ENCODE data around the gene ZNF511.

ZNF511 gene

DNA sequence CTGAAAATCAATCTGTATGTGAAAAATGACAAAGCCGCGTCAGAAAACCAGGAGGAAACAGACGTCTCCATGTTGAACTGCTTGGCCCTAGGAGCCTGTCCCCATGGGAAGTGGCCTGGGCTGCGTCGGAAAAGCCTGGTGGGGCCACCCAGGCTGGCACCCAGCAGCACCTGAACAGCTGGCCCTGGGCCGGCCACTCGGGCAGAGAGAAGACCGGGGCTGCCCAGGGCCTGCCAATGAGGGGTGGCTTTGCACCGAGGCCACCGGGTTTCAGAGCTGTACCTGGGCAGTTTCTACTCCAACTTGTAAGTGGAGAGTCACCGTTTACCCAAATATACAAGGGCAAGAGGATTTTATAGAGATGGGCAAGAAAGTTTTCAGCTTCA is 50.2 kb downstream of the ZNF511 start:
- no peak for DNase-seq (ENCODE audit: low read depth)
- TF ChIP-seq, protein P1, sequence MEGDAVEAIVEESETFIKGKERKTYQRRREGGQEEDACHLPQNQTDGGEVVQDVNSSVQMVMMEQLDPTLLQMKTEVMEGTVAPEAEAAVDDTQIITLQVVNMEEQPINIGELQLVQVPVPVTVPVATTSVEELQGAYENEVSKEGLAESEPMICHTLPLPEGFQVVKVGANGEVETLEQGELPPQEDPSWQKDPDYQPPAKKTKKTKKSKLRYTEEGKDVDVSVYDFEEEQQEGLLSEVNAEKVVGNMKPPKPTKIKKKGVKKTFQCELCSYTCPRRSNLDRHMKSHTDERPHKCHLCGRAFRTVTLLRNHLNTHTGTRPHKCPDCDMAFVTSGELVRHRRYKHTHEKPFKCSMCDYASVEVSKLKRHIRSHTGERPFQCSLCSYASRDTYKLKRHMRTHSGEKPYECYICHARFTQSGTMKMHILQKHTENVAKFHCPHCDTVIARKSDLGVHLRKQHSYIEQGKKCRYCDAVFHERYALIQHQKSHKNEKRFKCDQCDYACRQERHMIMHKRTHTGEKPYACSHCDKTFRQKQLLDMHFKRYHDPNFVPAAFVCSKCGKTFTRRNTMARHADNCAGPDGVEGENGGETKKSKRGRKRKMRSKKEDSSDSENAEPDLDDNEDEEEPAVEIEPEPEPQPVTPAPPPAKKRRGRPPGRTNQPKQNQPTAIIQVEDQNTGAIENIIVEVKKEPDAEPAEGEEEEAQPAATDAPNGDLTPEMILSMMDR (IDR thresholded peaks at IDR 0.05; ENCODE audit: low read depth, low read length, missing control alignments): no peak
- H3K4me3 ChIP-seq (ENCODE audit: low read depth, low read length): no peak overlapping the region

DNA sequence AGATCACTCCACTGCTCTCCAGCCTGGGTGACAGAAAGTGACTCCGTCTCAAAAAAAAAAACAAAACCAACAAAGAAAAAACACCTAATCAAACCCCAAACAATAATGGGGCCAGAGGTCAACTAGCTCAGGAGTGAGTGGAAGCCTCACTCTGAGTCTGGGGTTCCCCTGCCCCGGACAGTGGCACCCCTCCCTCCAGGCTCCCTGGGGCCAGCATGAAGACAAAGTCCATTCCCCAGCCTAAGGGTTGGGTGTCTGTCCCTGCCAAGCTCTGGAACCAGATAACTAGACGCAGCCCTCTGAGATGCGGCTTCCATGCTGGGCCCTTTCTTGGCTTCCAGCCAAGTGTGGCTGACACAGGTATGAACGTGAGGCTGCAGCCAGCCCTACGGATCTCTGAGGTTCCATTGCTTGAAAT is 50.8 kb downstream of the ZNF511 start:
- no peak for DNase-seq (ENCODE audit: low read depth)
- TF ChIP-seq, protein P1 (IDR thresholded peaks at IDR 0.05; ENCODE audit: low read depth, low read length, missing control alignments): no peak
- no peak overlapping the region for H3K4me3 ChIP-seq (ENCODE audit: low read depth, low read length)

DNA sequence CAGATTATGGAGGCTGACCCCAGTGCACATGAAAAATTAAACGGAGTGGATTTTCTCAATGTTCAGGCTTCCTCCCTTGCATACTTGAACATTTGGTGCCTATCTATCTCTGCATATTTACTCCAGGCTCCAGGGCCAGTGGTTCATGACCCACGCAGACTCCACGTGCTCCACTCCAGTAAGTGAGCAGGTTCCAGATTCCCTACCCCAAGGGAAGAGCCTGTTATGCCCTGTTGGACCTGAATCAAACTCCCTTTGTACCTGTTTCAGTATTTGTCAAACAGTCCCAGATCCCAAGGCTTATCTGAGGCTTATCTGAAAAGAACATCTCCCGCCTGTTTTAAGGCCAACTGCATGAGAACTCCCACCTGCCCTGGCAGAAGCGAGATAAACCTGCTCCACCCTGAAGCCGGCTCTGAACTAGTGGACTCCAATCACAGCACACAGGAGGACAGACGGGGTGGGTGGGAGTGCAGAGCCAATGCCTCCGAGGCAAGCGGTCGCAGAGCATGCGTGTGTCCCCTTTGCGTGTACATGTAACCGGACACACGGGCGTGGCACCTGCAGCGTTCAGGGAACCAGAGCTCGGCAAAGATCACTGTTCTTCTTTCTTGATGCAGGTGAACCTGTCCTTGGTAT is 51.4 kb downstream of the ZNF511 start:
- TF ChIP-seq, protein P1 (IDR thresholded peaks at IDR 0.05; ENCODE audit: low read depth, low read length, missing control alignments): no peak
- DNase-seq (ENCODE audit: low read depth): no peak
- H3K4me3 ChIP-seq (ENCODE audit: low read depth, low read length): no peak overlapping the region

DNA sequence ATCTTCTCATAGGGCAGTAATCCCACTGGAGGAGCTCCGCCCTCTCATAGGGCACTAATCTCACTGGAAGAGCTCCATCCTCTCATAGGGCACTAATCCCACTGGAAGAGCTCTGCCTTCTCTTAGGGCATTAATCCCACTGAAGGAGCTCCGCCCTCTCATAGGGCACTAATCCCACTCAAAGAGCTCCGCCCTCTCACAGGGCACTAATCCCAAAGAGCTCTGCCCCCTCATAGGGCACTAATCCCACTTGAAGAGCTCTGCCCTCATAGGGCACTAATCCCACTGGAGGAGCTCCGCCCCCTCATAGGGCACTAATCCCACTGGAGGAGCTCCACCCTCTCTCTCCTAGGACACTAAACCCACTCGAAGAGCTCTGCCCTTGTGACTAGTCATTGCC is 52.5 kb downstream of the ZNF511 start:
- DNase-seq (ENCODE audit: low read depth): no peak
- TF ChIP-seq, protein P1 (IDR thresholded peaks at IDR 0.05; ENCODE audit: low read depth, low read length, missing control alignments): no peak
- H3K4me3 ChIP-seq (ENCODE audit: low read depth, low read length): no peak overlapping the region

DNA sequence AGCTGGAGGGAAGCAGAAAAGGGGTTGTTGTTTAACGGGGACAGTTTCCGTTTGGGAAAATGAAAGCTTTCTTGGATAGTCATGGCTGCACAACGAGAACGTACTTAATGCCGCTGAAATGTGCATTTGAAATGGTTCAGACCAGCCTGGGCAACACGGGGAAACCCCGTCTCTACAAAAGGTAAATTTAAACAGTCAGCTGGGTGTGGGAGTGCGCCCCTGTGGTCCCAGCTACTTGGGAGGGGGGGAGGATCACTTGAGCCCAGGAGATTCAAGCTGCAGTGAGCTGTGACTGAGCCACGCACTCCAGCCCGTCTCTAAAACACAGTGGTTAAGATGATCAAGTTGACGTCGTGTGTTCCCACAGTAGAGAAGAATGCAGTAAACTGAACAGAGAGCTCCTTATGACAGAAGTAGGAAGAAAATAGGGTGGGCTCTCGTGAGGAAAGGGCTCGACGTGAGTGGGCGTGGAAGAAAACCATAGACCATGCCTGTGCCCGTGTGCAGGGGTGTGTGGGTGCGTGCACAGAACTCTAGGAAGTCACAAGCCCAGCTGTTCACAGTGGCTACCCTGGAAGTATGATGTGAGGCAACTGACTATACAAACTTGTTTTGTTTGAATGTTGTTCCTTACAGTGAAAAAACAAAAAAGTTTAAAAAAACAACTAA is 53.2 kb downstream of the ZNF511 start:
- DNase-seq (ENCODE audit: low read depth): no peak
- no peak overlapping the region for H3K4me3 ChIP-seq (ENCODE audit: low read depth, low read length)

More for the DNA sequence above, 53.2 kb downstream of the ZNF511 start:
- TF ChIP-seq, protein P1 (IDR thresholded peaks at IDR 0.05; ENCODE audit: low read depth, low read length, missing control alignments): no peak
